ENCODE results near the gene CPOX. TPM values are rescaled to one million over a fixed set of nuclear protein-coding genes. Genes with fewer than 3 reads are reported as not detected.

Gene CPOX
- total and polyA plus RNA-seq, 2 experiments from 2014 or later, result 13.3 to 38.3 TPM

GRCh38 chr3:98530676-98531075 is 62.7 kb downstream of the CPOX start (continued):
- TF ChIP-seq ZNF462 (CRISPR knock-in tag; IDR thresholded peaks at IDR 0.05) (no peak), STAT1 (IDR thresholded peaks at IDR 0.05; ENCODE audit: unreplicated experiment) (no peak), EZH2 (IDR thresholded peaks at IDR 0.05; ENCODE audit: low read depth, unreplicated experiment) (no peak), POLR2AphosphoS5 (IDR thresholded peaks at IDR 0.05; ENCODE audit: low read depth) (no peak), EZH2phosphoT487 (IDR thresholded peaks at IDR 0.05; ENCODE audit: unreplicated experiment) (no peak)

GRCh38 chr3:98529856-98530459 is 63.5 kb downstream of the CPOX start:
- DNase-seq (ENCODE audit: low spot score) (no peak), ATAC-seq (no peak)
- H3K36me3 Mint-ChIP-seq (ENCODE audit: low read depth), result no peaks in the 10 kb centered on the region
- no peak overlapping the region for H3K27ac Mint-ChIP-seq
- no peaks in the 10 kb centered on the region for H3K9me2 ChIP-seq (ENCODE audit: insufficient read depth)
- H3K27me3 ChIP-seq (ENCODE audit: insufficient read depth), result no peaks in the 10 kb centered on the region
- H3K4me3 ChIP-seq, result no peak overlapping the region
- H4K20me1 ChIP-seq (replicated peaks; ENCODE audit: insufficient read depth), result no peaks in the 10 kb centered on the region
- peaks cover 3% of the 10 kb centered on the region; the same call in 2 of the 3 replicates for H3K4me1 Mint-ChIP-seq
- H3K9me3 Mint-ChIP-seq, result no peaks in the 10 kb centered on the region
- H3K27me3 Mint-ChIP-seq (ENCODE audit: insufficient read depth, low read depth, poor library complexity), result peaks cover 2% of the 10 kb centered on the region
- no peaks in the 10 kb centered on the region for H3K36me3 ChIP-seq (ENCODE audit: insufficient read depth)
- no peak overlapping the region for H2AFZ ChIP-seq
- H3F3A ChIP-seq (replicated peaks; ENCODE audit: low read depth), result no peaks in the 10 kb centered on the region
- H3K4me3 Mint-ChIP-seq, result no peak overlapping the region
- H3K27ac ChIP-seq (ENCODE audit: low read depth), result no peak overlapping the region
- no peaks in the 10 kb centered on the region for H3K79me2 ChIP-seq (replicated peaks; ENCODE audit: insufficient read depth)
- no peak overlapping the region for H3K4me2 ChIP-seq
- H3K4me1 ChIP-seq (ENCODE audit: insufficient read depth), result no peaks in the 10 kb centered on the region
- TF ChIP-seq ZNF462 (CRISPR knock-in tag; IDR thresholded peaks at IDR 0.05), result no peak

Measured in GM23338 (cell line).